HG03039 (cell line): Measurements from ENCODE around the gene COX6B2.
A peak's percentile ranks its signal among the peaks of the same experiment; 100 is the strongest.
"Not testable (repeated sequence)": the region's sequence is repeated elsewhere in the genome, so short reads cannot be mapped to it uniquely, and the experiment has no call there.

Source experiments
- ATAC-seq: cut with Tn5 transposase; IDR thresholded peaks from one replicate; pipeline ENCODE4 v1.9.1; 2021; ENCODE audit warnings: mild to moderate bottlenecking, moderate library complexity; ENCODE audit not compliant: unreplicated experiment

COX6B2 gene

GRCh38 chr19:55345101-55345817 lies 9.3 kb downstream of the COX6B2 start:
- ATAC-seq: no peak

GRCh38 chr19:55344444-55344843 lies 10.1 kb downstream of the COX6B2 start:
- no peak for ATAC-seq

GRCh38 chr19:55341595-55342531 lies 12.7 kb downstream of the COX6B2 start:
- ATAC-seq: no peak

GRCh38 chr19:55341171-55341588 lies 13.3 kb downstream of the COX6B2 start:
- ATAC-seq: no peak

- ATAC-seq: no peak
Observed at GRCh38 chr19:55340784-55341147, 13.8 kb downstream of the COX6B2 start.

- ATAC-seq: no peak
Observed at GRCh38 chr19:55339889-55340783, 14.4 kb downstream of the COX6B2 start.

GRCh38 chr19:55339105-55339888 lies 15.2 kb downstream of the COX6B2 start, which contains the start of gene KMT5C:
Gene KMT5C (plus strand): TSS chr19:55339876. CDS start chr19:55341937, 2,061 bp downstream.
- ATAC-seq: peak; percentile 81

- ATAC-seq: no peak
Observed at GRCh38 chr19:55336101-55336500, 18.4 kb downstream of the COX6B2 start.

GRCh38 chr19:55333870-55334269 lies 20.6 kb downstream of the COX6B2 start:
- no peak for ATAC-seq

GRCh38 chr19:55329791-55330190 lies 24.7 kb downstream of the COX6B2 start:
- not testable (repeated sequence) for ATAC-seq

GRCh38 chr19:55328774-55329318 lies 25.7 kb downstream of the COX6B2 start:
- not testable (repeated sequence) for ATAC-seq

- no peak for ATAC-seq
Observed at GRCh38 chr19:55325172-55325571, 29.3 kb downstream of the COX6B2 start, which contains the start of gene TMEM150B. Gene TMEM150B (minus strand): TSS chr19:55325341. CDS start chr19:55321036, 4,305 bp downstream.

GRCh38 chr19:55324662-55325061 lies 29.9 kb downstream of the COX6B2 start:
- ATAC-seq: no peak

- ATAC-seq: no peak
Observed at GRCh38 chr19:55322204-55322885, 32.2 kb downstream of the COX6B2 start.

- ATAC-seq: no peak
Observed at GRCh38 chr19:55321466-55322137, 32.9 kb downstream of the COX6B2 start.

GRCh38 chr19:55320844-55321419 lies 33.6 kb downstream of the COX6B2 start:
- no peak for ATAC-seq

GRCh38 chr19:55319785-55320184 lies 34.7 kb downstream of the COX6B2 start:
- ATAC-seq: no peak

GRCh38 chr19:55316646-55317045 lies 37.9 kb downstream of the COX6B2 start:
- no peak for ATAC-seq
